ENCODE measurements around the gene RACK1.

GRCh38 chr5:181245427-181246275 is 1.9 kb upstream of the RACK1 start:
- TF ChIP-seq CTCF (IDR thresholded peaks at IDR 0.05; ENCODE audit: low read length) = no peak
- no peak for TF ChIP-seq EZH2 (IDR thresholded peaks at IDR 0.05; ENCODE audit: borderline replicate concordance, low read length)

All from OCI-LY1 (cell line).